B cell (primary cell): ENCODE data around the gene ELFN2. TPM values are rescaled to one million over a fixed set of nuclear protein-coding genes. Genes with fewer than 3 reads are reported as not detected.

Source experiments
- ATAC-seq: fragments of 200-7000 bp; cut with Tn5 transposase; one replicate; pipeline ENCODE4 v1.10.0; 2021; ENCODE audit warnings: low read depth, mild to moderate bottlenecking, moderate number of reproducible peaks, moderate library complexity
- CTCF ChIA-PET: fragments of 350-600 bp; sonication (Branson Sonifier 250); formaldehyde crosslinking; loops from one replicate; lab custom pipeline; 2021; ENCODE audit warnings: antibody characterized with exemption, inconsistent platforms; lab: Charles Lee
- POLR2A ChIA-PET: fragments of 350-600 bp; sonication (Branson Sonifier 250); formaldehyde crosslinking; loops from one replicate; lab custom pipeline; 2021; ENCODE audit warnings: antibody characterized with exemption; lab: Charles Lee
- DNase-seq: peaks from one replicate; pipeline ENCODE4 v3.0.0; 2013
- H2AFZ ChIP-seq: 2 replicates; pipeline ENCODE4 v1.6.1; 2012; ENCODE audit warnings: mild to moderate bottlenecking, low read depth, low read length; ENCODE audit not compliant: insufficient read depth, poor library complexity, severe bottlenecking
- H3K27ac ChIP-seq, 2 donors: 1 replicate in 1 of 2; 2 replicates in 1 of 2; pipeline ENCODE4 v1.5.1; 2012 to 2013; ENCODE audit warnings: low read length in 2 of 2, mild to moderate bottlenecking in 2 of 2, moderate library complexity in 1 of 2
- H3K27me3 ChIP-seq, 4 experiments: fragments of 200-600 bp in 1 of 4; sonication (generic) in 1 of 4; replicated peaks in 1 of 4; 1 replicate in 2 of 4; 2 replicates in 2 of 4; pipeline versions ENCODE4 v1.6.1 to v1.7.0; 2013 to 2016; ENCODE audit warnings: low read length in 3 of 4, mild to moderate bottlenecking in 2 of 4, mixed read lengths in 1 of 4, moderate library complexity in 1 of 4; ENCODE audit not compliant: insufficient read depth in 4 of 4, control insufficient read depth in 3 of 4; ENCODE audit errors: control extremely low read depth in 1 of 4
- H3K36me3 ChIP-seq, 2 experiments: replicated peaks in 1 of 2; 1 replicate in 1 of 2; 2 replicates in 1 of 2; pipeline versions ENCODE4 v1.6.1 to v1.7.1; 2013; ENCODE audit warnings: low read length in 1 of 2; ENCODE audit not compliant: insufficient read depth in 2 of 2, control insufficient read depth in 1 of 2; ENCODE audit errors: control extremely low read depth in 1 of 2, extremely low read depth in 1 of 2
- H3K4me1 ChIP-seq, 2 donors: fragments of 200-600 bp in 1 of 2; sonication (generic) in 1 of 2; 1 replicate in 1 of 2; 2 replicates in 1 of 2; pipeline versions ENCODE4 v1.5.1 to v1.6.1; 2013 to 2017; ENCODE audit warnings: low read length in 2 of 2; ENCODE audit not compliant: control insufficient read depth in 2 of 2, insufficient read depth in 2 of 2
- H3K4me2 ChIP-seq: replicated peaks from 2 replicates; pipeline ENCODE3; 2012; ENCODE audit warnings: mild to moderate bottlenecking, low read depth, low read length; ENCODE audit not compliant: poor library complexity, severe bottlenecking
- H3K4me3 ChIP-seq, 5 experiments: fragments of 200-600 bp in 1 of 5; sonication (generic) in 1 of 5; 1 replicate in 3 of 5; 2 replicates in 2 of 5; pipeline versions ENCODE4 v1.5.1 to v1.7.0; 2011 to 2016; ENCODE audit warnings: low read length in 4 of 5, mild to moderate bottlenecking in 4 of 5, low read depth in 2 of 5, control low read depth in 1 of 5, moderate library complexity in 1 of 5; ENCODE audit not compliant: insufficient read depth in 1 of 5; ENCODE audit errors: control extremely low read depth in 1 of 5, extremely low read depth in 1 of 5
- H3K79me2 ChIP-seq: fragments of 200-600 bp; sonication (generic); one replicate; pipeline ENCODE4 v1.6.0; 2016; ENCODE audit warnings: low read length; ENCODE audit not compliant: control insufficient read depth, insufficient read depth
- H3K9ac ChIP-seq: fragments of 200-600 bp; sonication (generic); 2 replicates; pipeline ENCODE4 v1.6.1; 2017; ENCODE audit warnings: mild to moderate bottlenecking, low read length, moderate library complexity
- H3K9me3 ChIP-seq, 3 donors: one replicate each; pipeline versions ENCODE4 v1.6.1 to v1.7.1; 2013; ENCODE audit warnings: low read length in 2 of 3; ENCODE audit not compliant: control insufficient read depth in 2 of 3, insufficient read depth in 1 of 3; ENCODE audit errors: control extremely low read depth in 1 of 3
- H4K20me1 ChIP-seq: 2 replicates; pipeline ENCODE4 v1.6.0; 2012; ENCODE audit warnings: mild to moderate bottlenecking, low read length; ENCODE audit not compliant: insufficient read depth, control insufficient read depth, poor library complexity, severe bottlenecking
- H3K27ac Mint-ChIP-seq: one replicate; pipeline ENCODE4 v1.8.0; 2021; ENCODE audit warnings: mixed read lengths
- H3K27me3 Mint-ChIP-seq: one replicate; pipeline ENCODE4 v1.8.0; 2021; ENCODE audit warnings: mixed read lengths
- H3K4me1 Mint-ChIP-seq: one replicate; pipeline ENCODE4 v1.8.0; 2021; ENCODE audit warnings: mixed read lengths
- H3K4me3 Mint-ChIP-seq: one replicate; pipeline ENCODE4 v1.8.0; 2021; ENCODE audit warnings: mixed read lengths
- H3K9me3 Mint-ChIP-seq: one replicate; pipeline ENCODE4 v1.8.0; 2022; ENCODE audit warnings: mixed read lengths; ENCODE audit not compliant: insufficient read depth
- EZH2 ChIP-seq: IDR thresholded peaks from 2 replicates; pipeline ENCODE4 v1.6.1; 2012; ENCODE audit warnings: borderline replicate concordance, low read depth, mild to moderate bottlenecking, moderate library complexity, low read length; ENCODE audit not compliant: insufficient read depth, poor library complexity, severe bottlenecking
- WGBS: methylation state at CpG from one replicate; pipeline ENCODE4 v1.1.5; 2013; ENCODE audit warnings: missing lambda C conversion rate; ENCODE audit not compliant: insufficient coverage; 5-methylcytosine and 5-hydroxymethylcytosine counted together
- intact Hi-C: fragments of 100-400 bp; cut with micrococcal nuclease; formaldehyde crosslinking; loops from one replicate; pipeline ENCODE4 v1.10.0; 2022
- polyA plus RNA-seq: library from polyadenylated mRNA; depleted of rRNA; stranded (reverse); fragments of >200 nt; gene quantifications from 2 replicates; pipeline ENCODE4 v1.2.3, GENCODE V29; 2012
- total RNA-seq, 2 donors: library from RNA; stranded (reverse); fragments of 120-200 nt in 1 of 2; gene quantifications; 1 replicate in 1 of 2; 2 replicates in 1 of 2; pipeline versions ENCODE4 v1.2.3 to v1.2.4, GENCODE V29; 2013 to 2022
- TF ChIP-seq, protein P1 (sequence below): fragments of 200-600 bp; IDR thresholded peaks from one replicate; pipeline ENCODE4 v1.8.0; 2022; ENCODE audit warnings: antibody characterized with exemption, mild to moderate bottlenecking

Gene ELFN2
- total and polyA plus RNA-seq, 2 donors (not counting 1 experiment from before 2014, with no cell fraction given) = 0.07 to 0.12 TPM

DNA sequence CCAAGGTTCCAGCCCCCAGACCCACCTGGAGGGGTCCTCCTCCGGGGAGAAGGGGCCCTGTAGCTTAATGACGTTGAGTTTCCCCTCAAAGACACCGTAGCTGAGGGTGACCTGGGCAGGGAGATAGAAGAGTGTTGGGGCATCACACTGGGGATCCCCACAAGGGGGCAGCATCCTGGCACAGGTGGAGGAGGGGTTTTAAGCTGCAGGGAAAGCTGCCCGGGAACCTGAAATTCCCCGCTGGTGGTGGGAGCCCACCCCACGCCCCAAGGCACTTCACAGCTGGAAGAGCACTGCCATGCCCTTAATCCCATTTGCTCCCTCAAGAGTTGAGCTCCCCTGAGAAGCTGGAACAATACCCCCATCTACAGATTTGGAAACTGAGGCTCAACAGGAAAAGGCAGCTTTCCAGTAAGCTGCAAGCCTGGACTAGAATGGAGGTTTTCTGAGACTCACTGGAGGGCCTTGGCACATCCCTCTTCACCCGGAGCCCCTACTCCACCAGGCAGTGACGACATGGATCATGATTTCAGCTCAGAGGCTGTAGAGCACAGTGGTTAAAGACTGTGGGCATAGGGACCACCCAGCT is 45.2 kb upstream of the ELFN2 start:
- Histone ChIP-seq H4K20me1 (peaks cover 53% of the 10 kb centered on the region), H2AFZ (no peak overlapping the region), H3K4me3 (no peak overlapping the region), H3K27ac (no peak overlapping the region), H3K27me3 (no peaks in the 10 kb centered on the region), H3K36me3 (peaks cover 3 to 67% of the 10 kb centered on the region in 2 experiments), H3K9me3 (peaks cover 0 to 5% (median 0%) of the 10 kb centered on the region in 3 donors), H3K4me2 (no peak overlapping the region), H3K79me2 (no peaks in the 10 kb centered on the region), H3K4me1 (no peaks in the 10 kb centered on the region), H3K9ac (no peak overlapping the region)
- ChIA-PET POLR2A (interaction anchor here (0.9 to 1.5 kb wide), 4 partner anchors 14 to 26 kb away, joined by 3 to 5 read pairs (median 3); partner anchors contain the start of gene MFNG), CTCF (interaction anchor here (0.8 to 5.4 kb wide), 24 partner anchors 8 to 524 kb away, joined by 3 to 103 read pairs (median 4); partner anchors contain the start of genes LGALS2 and MFNG)
- Mint-ChIP-seq H3K27me3 (no peaks in the 10 kb centered on the region), H3K27ac (no peak overlapping the region), H3K4me3 (no peak overlapping the region), H3K4me1 (peaks cover 10% of the 10 kb centered on the region), H3K9me3 (no peaks in the 10 kb centered on the region)
- TF ChIP-seq, protein P1, sequence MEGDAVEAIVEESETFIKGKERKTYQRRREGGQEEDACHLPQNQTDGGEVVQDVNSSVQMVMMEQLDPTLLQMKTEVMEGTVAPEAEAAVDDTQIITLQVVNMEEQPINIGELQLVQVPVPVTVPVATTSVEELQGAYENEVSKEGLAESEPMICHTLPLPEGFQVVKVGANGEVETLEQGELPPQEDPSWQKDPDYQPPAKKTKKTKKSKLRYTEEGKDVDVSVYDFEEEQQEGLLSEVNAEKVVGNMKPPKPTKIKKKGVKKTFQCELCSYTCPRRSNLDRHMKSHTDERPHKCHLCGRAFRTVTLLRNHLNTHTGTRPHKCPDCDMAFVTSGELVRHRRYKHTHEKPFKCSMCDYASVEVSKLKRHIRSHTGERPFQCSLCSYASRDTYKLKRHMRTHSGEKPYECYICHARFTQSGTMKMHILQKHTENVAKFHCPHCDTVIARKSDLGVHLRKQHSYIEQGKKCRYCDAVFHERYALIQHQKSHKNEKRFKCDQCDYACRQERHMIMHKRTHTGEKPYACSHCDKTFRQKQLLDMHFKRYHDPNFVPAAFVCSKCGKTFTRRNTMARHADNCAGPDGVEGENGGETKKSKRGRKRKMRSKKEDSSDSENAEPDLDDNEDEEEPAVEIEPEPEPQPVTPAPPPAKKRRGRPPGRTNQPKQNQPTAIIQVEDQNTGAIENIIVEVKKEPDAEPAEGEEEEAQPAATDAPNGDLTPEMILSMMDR = peak; percentile 60
- TF ChIP-seq EZH2 = no peak
- no peak for ATAC-seq
- 86% methylated on average over 6 of the region's 8 CpGs for WGBS
- intact Hi-C loops = loop anchor here (1.0 kb wide), 2 partner anchors 14 to 95 kb away; partner anchors contain the start of gene MFNG
- DNase-seq = peak; percentile 53
